ENCODE results near the gene ADM5.

DNA sequence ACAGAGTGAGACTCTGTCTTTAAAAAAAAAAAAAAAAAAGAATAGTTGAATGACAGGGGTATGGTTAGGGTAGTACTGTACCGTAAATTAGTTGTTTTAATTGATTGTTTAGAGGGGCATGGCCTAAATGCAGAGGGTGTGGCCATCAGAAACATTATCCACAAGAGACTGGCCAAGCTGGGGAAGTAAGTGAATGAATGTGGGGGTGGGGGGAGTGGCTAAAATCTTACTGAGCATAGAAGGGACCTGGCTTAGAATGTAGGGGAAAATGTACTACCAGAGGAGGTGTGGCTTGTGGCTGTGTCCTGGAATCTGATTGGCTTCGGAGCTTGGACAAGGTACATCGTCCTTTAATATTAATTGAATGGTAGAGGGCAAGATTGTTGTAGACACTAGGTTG lies 19.9 kb upstream of the ADM5 start:
- no peak for TF ChIP-seq POLR2A (IDR thresholded peaks at IDR 0.05)
- TF ChIP-seq, protein P1, sequence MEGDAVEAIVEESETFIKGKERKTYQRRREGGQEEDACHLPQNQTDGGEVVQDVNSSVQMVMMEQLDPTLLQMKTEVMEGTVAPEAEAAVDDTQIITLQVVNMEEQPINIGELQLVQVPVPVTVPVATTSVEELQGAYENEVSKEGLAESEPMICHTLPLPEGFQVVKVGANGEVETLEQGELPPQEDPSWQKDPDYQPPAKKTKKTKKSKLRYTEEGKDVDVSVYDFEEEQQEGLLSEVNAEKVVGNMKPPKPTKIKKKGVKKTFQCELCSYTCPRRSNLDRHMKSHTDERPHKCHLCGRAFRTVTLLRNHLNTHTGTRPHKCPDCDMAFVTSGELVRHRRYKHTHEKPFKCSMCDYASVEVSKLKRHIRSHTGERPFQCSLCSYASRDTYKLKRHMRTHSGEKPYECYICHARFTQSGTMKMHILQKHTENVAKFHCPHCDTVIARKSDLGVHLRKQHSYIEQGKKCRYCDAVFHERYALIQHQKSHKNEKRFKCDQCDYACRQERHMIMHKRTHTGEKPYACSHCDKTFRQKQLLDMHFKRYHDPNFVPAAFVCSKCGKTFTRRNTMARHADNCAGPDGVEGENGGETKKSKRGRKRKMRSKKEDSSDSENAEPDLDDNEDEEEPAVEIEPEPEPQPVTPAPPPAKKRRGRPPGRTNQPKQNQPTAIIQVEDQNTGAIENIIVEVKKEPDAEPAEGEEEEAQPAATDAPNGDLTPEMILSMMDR (IDR thresholded peaks at IDR 0.05), result no peak

Measured in thyroid gland (tissue), 4 donors.